ENCODE measurements around the gene ZNF511.

Gene ZNF511

DNA sequence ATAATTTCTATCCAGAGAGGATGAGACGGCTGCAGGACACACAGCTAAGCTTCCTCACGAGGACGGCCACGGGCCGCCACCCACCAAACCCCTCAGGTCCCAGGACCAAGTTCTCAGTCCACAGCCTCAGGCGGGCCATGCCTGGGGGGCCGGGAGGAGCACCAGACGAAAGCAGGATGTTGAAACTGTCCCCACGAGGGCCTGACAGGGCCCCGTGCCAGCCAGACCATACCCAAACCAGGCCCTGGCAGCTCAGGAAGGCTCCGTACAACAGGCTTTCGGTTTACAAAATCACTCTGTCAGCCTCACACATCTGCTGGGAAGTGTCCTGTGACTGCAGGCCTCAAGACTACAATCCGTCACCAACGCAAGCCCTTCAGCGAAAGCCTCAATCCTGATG lies 14.5 kb upstream of the ZNF511 start:
- H3K4me3 ChIP-seq (ENCODE audit: low read depth, low read length): no peak overlapping the region
- TF ChIP-seq, protein P1, sequence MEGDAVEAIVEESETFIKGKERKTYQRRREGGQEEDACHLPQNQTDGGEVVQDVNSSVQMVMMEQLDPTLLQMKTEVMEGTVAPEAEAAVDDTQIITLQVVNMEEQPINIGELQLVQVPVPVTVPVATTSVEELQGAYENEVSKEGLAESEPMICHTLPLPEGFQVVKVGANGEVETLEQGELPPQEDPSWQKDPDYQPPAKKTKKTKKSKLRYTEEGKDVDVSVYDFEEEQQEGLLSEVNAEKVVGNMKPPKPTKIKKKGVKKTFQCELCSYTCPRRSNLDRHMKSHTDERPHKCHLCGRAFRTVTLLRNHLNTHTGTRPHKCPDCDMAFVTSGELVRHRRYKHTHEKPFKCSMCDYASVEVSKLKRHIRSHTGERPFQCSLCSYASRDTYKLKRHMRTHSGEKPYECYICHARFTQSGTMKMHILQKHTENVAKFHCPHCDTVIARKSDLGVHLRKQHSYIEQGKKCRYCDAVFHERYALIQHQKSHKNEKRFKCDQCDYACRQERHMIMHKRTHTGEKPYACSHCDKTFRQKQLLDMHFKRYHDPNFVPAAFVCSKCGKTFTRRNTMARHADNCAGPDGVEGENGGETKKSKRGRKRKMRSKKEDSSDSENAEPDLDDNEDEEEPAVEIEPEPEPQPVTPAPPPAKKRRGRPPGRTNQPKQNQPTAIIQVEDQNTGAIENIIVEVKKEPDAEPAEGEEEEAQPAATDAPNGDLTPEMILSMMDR (IDR thresholded peaks at IDR 0.05; ENCODE audit: low read depth, low read length): no peak

DNA sequence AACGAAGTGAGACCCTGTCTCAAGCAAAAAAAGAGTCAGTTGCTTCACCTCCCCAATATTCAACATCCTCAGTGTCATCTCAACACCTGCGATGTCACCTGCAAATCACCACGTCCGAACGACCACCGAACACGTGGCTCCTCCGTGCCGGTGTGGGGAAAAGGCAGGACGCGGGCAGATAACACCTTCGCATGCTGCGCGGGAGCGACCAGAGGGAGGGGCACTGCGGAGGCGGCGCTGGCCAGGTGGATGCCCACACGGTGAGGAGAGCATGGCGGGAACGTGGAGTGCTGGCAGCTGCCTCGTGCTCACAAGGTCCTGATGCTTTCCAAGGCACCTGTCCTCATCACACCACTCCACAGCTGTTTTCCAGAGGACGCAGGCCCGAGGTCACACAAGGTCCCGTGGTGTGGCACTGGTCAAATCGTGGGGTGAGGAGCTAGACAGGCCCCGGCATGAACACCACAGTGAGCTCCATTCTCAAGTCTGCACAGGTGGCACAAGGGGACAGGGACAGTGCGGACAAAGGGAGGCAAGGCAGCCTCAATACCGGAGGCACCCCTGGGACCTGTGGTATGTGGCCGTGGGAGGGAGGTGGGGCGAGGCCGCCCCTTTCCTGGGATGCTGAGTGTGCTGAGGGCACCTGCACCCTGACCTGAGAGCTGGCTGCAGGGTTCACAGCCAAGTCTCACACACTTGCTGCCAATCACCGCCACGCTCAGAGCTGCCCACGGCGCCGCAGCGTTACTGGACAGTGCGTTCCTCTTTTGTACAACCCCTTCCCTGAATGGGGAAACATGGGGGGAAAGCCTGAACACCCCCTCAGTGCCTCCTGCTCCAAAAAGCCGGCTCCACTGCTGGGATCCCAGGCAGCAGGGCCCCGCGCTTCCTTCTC lies 13.0 kb upstream of the ZNF511 start:
- H3K4me3 ChIP-seq (ENCODE audit: low read depth, low read length): no peak overlapping the region
- TF ChIP-seq, protein P1 (IDR thresholded peaks at IDR 0.05; ENCODE audit: low read depth, low read length): no peak

DNA sequence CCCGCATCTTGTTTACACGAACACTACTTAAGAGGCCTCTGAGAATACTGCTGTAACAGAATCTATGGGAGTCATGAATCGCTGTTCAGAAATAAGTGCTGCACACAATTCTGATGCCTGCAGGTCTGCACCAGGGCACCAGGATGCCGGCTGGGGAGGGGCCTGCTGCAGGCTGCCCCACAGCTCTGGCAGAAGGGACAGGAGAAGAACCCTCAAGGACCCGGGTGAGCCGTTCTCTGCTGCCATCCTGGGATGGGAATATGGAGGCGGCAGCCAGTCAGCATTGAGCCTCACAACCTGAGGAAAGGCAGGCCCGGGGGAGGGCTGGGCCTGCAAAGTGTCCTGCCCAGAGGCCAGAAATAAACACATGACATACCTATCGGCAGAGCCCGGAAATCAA lies 11.2 kb upstream of the ZNF511 start:
- H3K4me3 ChIP-seq (ENCODE audit: low read depth, low read length): no peak overlapping the region
- TF ChIP-seq, protein P1 (IDR thresholded peaks at IDR 0.05; ENCODE audit: low read depth, low read length): no peak

DNA sequence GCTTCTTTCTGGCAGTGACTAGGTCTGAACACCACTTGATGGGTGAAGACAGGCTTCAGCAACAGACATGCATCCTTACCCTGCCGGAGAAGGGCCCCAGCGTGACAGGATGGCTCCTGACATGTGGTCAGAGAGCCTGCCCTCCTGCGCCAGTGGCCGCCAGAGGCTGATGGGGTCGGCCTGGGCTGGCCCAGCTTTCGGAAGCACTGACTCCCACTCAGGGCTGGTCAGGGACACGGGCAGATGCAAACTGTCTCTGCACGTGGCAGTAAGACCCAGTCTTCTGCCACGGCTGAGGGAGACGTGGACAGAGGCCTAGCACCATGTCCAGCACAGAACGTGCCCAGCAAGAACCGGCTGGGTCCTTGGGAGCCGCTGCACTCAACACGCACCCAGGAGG lies 10.2 kb upstream of the ZNF511 start:
- H3K4me3 ChIP-seq (ENCODE audit: low read depth, low read length): no peak overlapping the region
- TF ChIP-seq, protein P1 (IDR thresholded peaks at IDR 0.05; ENCODE audit: low read depth, low read length): no peak

DNA sequence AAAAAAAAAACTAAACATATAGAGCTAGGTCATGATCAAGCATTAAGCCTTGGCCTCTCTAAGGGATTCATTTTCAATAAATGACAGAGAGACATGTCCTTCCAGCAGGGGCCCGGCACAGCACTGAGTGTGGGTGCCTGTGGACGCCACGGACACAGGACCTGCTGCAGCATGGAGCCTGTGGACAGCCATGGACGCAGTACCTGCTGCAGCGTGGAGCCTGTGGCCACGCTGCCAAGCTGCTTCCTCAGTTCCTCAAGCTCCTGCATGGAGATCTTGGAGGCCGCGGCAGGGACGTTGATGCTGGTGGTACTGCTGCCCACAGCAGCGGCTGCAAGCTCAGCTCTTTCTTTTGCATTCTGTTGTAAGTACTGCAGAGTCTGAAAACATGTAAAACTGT lies 9.5 kb upstream of the ZNF511 start:
- no peak overlapping the region for H3K4me3 ChIP-seq (ENCODE audit: low read depth, low read length)
- TF ChIP-seq, protein P1 (IDR thresholded peaks at IDR 0.05; ENCODE audit: low read depth, low read length): no peak

DNA sequence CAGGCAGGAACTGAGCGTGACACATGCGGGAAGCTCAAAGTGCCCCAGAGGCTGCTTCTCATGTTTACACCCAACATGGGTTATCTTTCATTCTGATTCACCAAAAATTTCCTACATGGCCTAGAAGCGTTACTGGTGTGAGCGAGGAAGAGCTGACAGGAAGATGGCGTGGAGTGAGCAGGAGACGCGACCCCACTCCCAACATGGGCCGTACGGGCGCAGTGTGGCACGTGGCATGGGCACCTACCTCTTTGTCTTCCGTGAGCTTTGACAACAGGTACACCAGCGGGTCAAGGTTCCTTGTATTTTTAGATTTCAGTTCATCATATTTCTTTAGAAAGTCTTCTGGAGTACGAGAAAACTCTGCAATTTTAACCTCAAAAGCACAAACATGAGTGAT lies 9.0 kb upstream of the ZNF511 start:
- no peak overlapping the region for H3K4me3 ChIP-seq (ENCODE audit: low read depth, low read length)
- TF ChIP-seq, protein P1 (IDR thresholded peaks at IDR 0.05; ENCODE audit: low read depth, low read length): no peak

DNA sequence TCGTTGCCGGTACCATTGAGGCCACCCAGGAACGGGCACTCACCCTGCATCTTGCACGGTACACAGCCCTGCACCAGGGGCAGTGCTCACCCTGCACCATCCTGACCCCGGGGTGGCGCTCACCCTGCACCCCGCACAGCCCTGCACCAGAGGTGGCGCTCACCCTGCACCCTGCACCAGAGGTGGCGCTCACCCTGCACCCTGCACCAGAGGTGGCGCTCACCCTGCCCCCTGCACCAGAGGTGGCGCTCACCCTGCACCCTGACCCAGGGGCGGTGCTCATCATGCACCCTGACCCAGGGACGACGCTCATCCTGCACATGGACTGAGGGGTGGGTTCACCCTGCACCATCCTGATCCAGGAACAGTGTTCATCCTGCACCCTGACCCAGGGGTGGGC lies 6.5 kb upstream of the ZNF511 start:
- TF ChIP-seq, protein P1 (IDR thresholded peaks at IDR 0.05; ENCODE audit: low read depth, low read length): no peak
- no peak overlapping the region for H3K4me3 ChIP-seq (ENCODE audit: low read depth, low read length)

Data from WI38 (cell line).